Hepatocyte (in vitro differentiated cells): ENCODE results near the gene PRKCA.

Experiments used
- EZH2 ChIP-seq: fragments of 200-600 bp; sonication (generic); IDR thresholded peaks from 2 replicates; pipeline ENCODE4 v1.6.1; 2016; ENCODE audit warnings: antibody characterized with exemption, mild to moderate bottlenecking, borderline replicate concordance
- EZH2phosphoT487 ChIP-seq: fragments of 200-600 bp; sonication (generic); IDR thresholded peaks from one replicate; pipeline ENCODE4 v1.6.1; 2018; ENCODE audit warnings: antibody characterized with exemption, mild to moderate bottlenecking, low read depth, moderate library complexity; ENCODE audit not compliant: unreplicated experiment, severe bottlenecking
- TF ChIP-seq, protein P1 (sequence below): fragments of 200-600 bp; sonication (generic); IDR thresholded peaks from 2 replicates; pipeline ENCODE4 v1.5.1; 2016; ENCODE audit warnings: antibody characterized with exemption, mild to moderate bottlenecking; ENCODE audit not compliant: poor library complexity

- TF ChIP-seq EZH2phosphoT487: no peak
- TF ChIP-seq, protein P1, sequence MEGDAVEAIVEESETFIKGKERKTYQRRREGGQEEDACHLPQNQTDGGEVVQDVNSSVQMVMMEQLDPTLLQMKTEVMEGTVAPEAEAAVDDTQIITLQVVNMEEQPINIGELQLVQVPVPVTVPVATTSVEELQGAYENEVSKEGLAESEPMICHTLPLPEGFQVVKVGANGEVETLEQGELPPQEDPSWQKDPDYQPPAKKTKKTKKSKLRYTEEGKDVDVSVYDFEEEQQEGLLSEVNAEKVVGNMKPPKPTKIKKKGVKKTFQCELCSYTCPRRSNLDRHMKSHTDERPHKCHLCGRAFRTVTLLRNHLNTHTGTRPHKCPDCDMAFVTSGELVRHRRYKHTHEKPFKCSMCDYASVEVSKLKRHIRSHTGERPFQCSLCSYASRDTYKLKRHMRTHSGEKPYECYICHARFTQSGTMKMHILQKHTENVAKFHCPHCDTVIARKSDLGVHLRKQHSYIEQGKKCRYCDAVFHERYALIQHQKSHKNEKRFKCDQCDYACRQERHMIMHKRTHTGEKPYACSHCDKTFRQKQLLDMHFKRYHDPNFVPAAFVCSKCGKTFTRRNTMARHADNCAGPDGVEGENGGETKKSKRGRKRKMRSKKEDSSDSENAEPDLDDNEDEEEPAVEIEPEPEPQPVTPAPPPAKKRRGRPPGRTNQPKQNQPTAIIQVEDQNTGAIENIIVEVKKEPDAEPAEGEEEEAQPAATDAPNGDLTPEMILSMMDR: no peak
- no peak for TF ChIP-seq EZH2
Measured at GRCh38 chr17:66654106-66654740, 351.8 kb downstream of the PRKCA start.
